GM23338 (cell line): ENCODE results near the gene EDA. TPM values are rescaled to one million over a fixed set of nuclear protein-coding genes. Genes with fewer than 3 reads are reported as not detected.

Source experiments
- ATAC-seq: fragments of 200-7000 bp; cut with Tn5 transposase; 3 replicates; pipeline ENCODE4 v1.9.1; 2020
- DNase-seq: peaks from one replicate; pipeline ENCODE4 v3.0.0-alpha.2; 2015; ENCODE audit warnings: low spot score
- H2AFZ ChIP-seq: fragments of 200-600 bp; sonication (generic); 2 replicates; pipeline ENCODE4 v1.8.0; 2016; ENCODE audit warnings: antibody characterized with exemption, mild to moderate bottlenecking, moderate library complexity
- H3F3A ChIP-seq: fragments of 200-600 bp; sonication (generic); replicated peaks from 2 replicates; pipeline ENCODE4 v1.8.0; 2017; ENCODE audit warnings: antibody characterized with exemption, mixed run types, low read depth
- H3K27ac ChIP-seq: fragments of 200-600 bp; sonication (generic); 2 replicates; pipeline ENCODE4 v1.6.1; 2016; ENCODE audit warnings: low read depth
- H3K27me3 ChIP-seq: fragments of 200-600 bp; sonication (generic); 2 replicates; pipeline ENCODE4 v1.8.0; 2016; ENCODE audit warnings: mild to moderate bottlenecking, mixed run types, moderate library complexity; ENCODE audit not compliant: insufficient read depth
- H3K36me3 ChIP-seq: fragments of 200-600 bp; sonication (generic); 2 replicates; pipeline ENCODE4 v1.8.0; 2016; ENCODE audit warnings: mild to moderate bottlenecking; ENCODE audit not compliant: insufficient read depth
- H3K4me1 ChIP-seq: fragments of 200-600 bp; sonication (generic); 2 replicates; pipeline ENCODE4 v1.8.0; 2016; ENCODE audit warnings: mild to moderate bottlenecking, moderate library complexity; ENCODE audit not compliant: insufficient read depth
- H3K4me2 ChIP-seq: fragments of 200-600 bp; sonication (generic); 2 replicates; pipeline ENCODE4 v1.7.1; 2017; ENCODE audit warnings: mixed run types
- H3K4me3 ChIP-seq: fragments of 200-600 bp; sonication (generic); 2 replicates; pipeline ENCODE4 v1.6.1; 2016; ENCODE audit warnings: mixed run types
- H3K79me2 ChIP-seq: fragments of 200-600 bp; sonication (generic); replicated peaks from 2 replicates; pipeline ENCODE4 v1.8.0; 2017; ENCODE audit warnings: mild to moderate bottlenecking; ENCODE audit not compliant: insufficient read depth
- H3K9me2 ChIP-seq: fragments of 200-600 bp; sonication (generic); 2 replicates; pipeline ENCODE4 v1.8.0; 2017; ENCODE audit not compliant: insufficient read depth
- H4K20me1 ChIP-seq: fragments of 200-600 bp; sonication (generic); replicated peaks from 2 replicates; pipeline ENCODE4 v1.8.0; 2017; ENCODE audit warnings: mild to moderate bottlenecking; ENCODE audit not compliant: insufficient read depth
- H3K27ac Mint-ChIP-seq: 2 replicates; pipeline ENCODE4 v1.8.0; 2020; ENCODE audit warnings: inconsistent platforms, mild to moderate bottlenecking, moderate library complexity, mixed read lengths
- H3K27me3 Mint-ChIP-seq: 3 replicates; pipeline ENCODE4 v1.8.0; 2022; ENCODE audit warnings: low read depth, mild to moderate bottlenecking, moderate library complexity, mixed read lengths, inconsistent platforms; ENCODE audit not compliant: insufficient read depth, poor library complexity
- H3K36me3 Mint-ChIP-seq: 3 replicates; pipeline ENCODE4 v1.8.0; 2021; ENCODE audit warnings: low read depth, mild to moderate bottlenecking, inconsistent platforms, moderate library complexity, mixed read lengths
- H3K4me1 Mint-ChIP-seq: 3 replicates; pipeline ENCODE4 v1.8.0; 2020; ENCODE audit warnings: mild to moderate bottlenecking, inconsistent platforms, mixed read lengths
- H3K4me3 Mint-ChIP-seq: 3 replicates; pipeline ENCODE4 v1.8.0; 2021; ENCODE audit warnings: moderate library complexity, mild to moderate bottlenecking, inconsistent platforms, mixed read lengths
- H3K9me3 Mint-ChIP-seq: 3 replicates; pipeline ENCODE4 v1.8.0; 2020; ENCODE audit warnings: moderate library complexity, mild to moderate bottlenecking, inconsistent platforms, mixed read lengths
- CREB1 ChIP-seq: fragments of 250-450 bp; sonication (Bioruptor Pico); IDR thresholded peaks from 2 replicates; pipeline ENCODE4 v1.5.0; 2020; ENCODE audit warnings: low read depth, mild to moderate bottlenecking, moderate library complexity
- ETS1 ChIP-seq: IDR thresholded peaks from 2 replicates; pipeline ENCODE4 v1.6.1; 2016; ENCODE audit warnings: antibody characterized with exemption
- EZH2 ChIP-seq: fragments of 200-600 bp; sonication (generic); IDR thresholded peaks from one replicate; pipeline ENCODE4 v1.8.0; 2017; ENCODE audit warnings: antibody characterized with exemption, mild to moderate bottlenecking, low read depth; ENCODE audit not compliant: unreplicated experiment
- JUNB ChIP-seq: IDR thresholded peaks from one replicate; pipeline ENCODE4 v1.6.1; 2016; ENCODE audit warnings: antibody characterized with exemption; ENCODE audit not compliant: unreplicated experiment
- POLR2AphosphoS5 ChIP-seq: IDR thresholded peaks from 2 replicates; pipeline ENCODE4 v1.6.1; 2016; ENCODE audit warnings: antibody characterized with exemption, low read depth
- REST ChIP-seq: IDR thresholded peaks from one replicate; pipeline ENCODE4 v1.6.1; 2018; ENCODE audit warnings: antibody characterized with exemption; ENCODE audit not compliant: unreplicated experiment
- STAT1 ChIP-seq: IDR thresholded peaks from one replicate; pipeline ENCODE4 v1.6.1; 2016; ENCODE audit warnings: antibody characterized with exemption; ENCODE audit not compliant: unreplicated experiment
- ZNF331 ChIP-seq: fragments of 250-450 bp; sonication (Bioruptor Pico); IDR thresholded peaks from 2 replicates; pipeline ENCODE4 v1.5.0; 2020; ENCODE audit warnings: low read depth, mild to moderate bottlenecking, moderate library complexity
- ZNF462 ChIP-seq: fragments of 250-450 bp; sonication (Bioruptor Pico); IDR thresholded peaks from 2 replicates; pipeline ENCODE4 v1.5.0; 2020; ENCODE audit warnings: mild to moderate bottlenecking, moderate library complexity
- polyA plus RNA-seq: library from polyadenylated mRNA; unstranded; fragments of >200 nt; fragmentation: Nextera tagmentation; extraction: Ambion mirVana; gene quantifications from 2 replicates; pipeline ENCODE4 v1.2.1, GENCODE V29; 2016
- total RNA-seq: library from RNA; depleted of rRNA; stranded (reverse); fragments of >200 nt; shearing (Covaris generic); gene quantifications from 2 replicates; pipeline ENCODE4 v1.2.3, GENCODE V29; 2014

Gene EDA
- total and polyA plus RNA-seq, 2 experiments from 2014 or later: 6.6 to 19.6 TPM

- peaks cover 12% of the 10 kb centered on the region for H3K9me3 Mint-ChIP-seq
These were observed 385.9 kb downstream of the EDA start for GRCh38 chrX:70001708-70002341.

More at GRCh38 chrX:70001708-70002341, 385.9 kb downstream of the EDA start:
- ATAC-seq (no peak), DNase-seq (no peak)
- H3F3A ChIP-seq: no peaks in the 10 kb centered on the region
- no peak overlapping the region for H3K27ac Mint-ChIP-seq
- H3K36me3 ChIP-seq: no peaks in the 10 kb centered on the region
- H3K27me3 ChIP-seq: no peaks in the 10 kb centered on the region
- H3K4me3 ChIP-seq: no peak overlapping the region
- H3K4me1 Mint-ChIP-seq: no peaks in the 10 kb centered on the region
- H2AFZ ChIP-seq: no peak overlapping the region
- H3K4me3 Mint-ChIP-seq: no peak overlapping the region
- no peak overlapping the region for H3K27ac ChIP-seq
- H3K27me3 Mint-ChIP-seq: peaks cover 1% of the 10 kb centered on the region
- no peaks in the 10 kb centered on the region for H3K79me2 ChIP-seq
- H3K9me2 ChIP-seq: no peaks in the 10 kb centered on the region
- H3K4me1 ChIP-seq: no peaks in the 10 kb centered on the region
- H3K4me2 ChIP-seq: no peak overlapping the region
- peaks cover 12% of the 10 kb centered on the region for H3K36me3 Mint-ChIP-seq
- TF ChIP-seq ZNF462 (CRISPR knock-in tag) (no peak), STAT1 (no peak), ETS1 (no peak), REST (no peak), ZNF331 (CRISPR knock-in tag) (no peak), JUNB (no peak), CREB1 (CRISPR knock-in tag) (no peak), EZH2 (no peak), POLR2AphosphoS5 (no peak)
- H4K20me1 ChIP-seq: no peaks in the 10 kb centered on the region
